GM21825 (cell line): ENCODE measurements around the gene AP1M2.

ENCODE experiments used
- ATAC-seq: cut with Tn5 transposase; IDR thresholded peaks from one replicate; pipeline ENCODE4 v1.9.1; 2021; ENCODE audit warnings: mild to moderate bottlenecking, moderate library complexity; ENCODE audit not compliant: unreplicated experiment

Gene AP1M2

DNA sequence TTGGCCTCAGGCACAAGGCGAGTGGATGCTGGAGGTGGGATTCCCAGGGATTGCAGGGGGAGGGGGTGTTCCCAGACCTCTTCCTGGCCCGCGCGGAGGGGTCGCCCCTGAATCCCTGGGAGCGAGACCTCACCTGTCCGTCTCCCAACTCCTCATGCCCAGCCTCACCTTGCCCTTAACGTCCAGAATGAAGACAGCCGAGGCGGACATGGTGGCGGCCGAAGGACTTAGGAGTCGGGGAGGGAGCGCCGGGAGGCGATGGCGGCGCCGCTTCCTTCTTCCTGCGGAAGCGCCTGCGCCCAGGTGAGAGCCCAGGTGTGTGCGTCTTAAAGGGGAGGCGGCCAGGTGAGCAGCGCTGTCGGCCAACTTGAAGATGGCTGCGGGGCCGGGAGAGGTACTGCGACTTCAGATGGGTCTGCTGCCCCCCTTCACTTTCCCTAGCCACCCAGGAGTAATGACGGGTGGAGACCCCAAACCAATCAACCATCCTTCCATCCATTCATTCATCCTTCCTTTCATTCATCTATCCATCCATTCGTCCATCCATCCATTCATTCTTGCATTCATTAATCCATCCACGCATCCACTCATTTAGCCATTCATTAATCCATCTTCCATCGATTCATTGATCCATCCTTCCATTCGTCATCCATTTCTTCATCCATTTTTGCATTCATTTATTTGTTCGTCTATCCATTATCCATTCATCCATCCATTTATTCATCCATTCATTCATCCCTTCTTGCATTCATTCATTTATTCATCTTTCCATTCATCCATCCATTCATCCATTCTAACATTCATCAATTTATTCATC is at the start of gene AP1M2:
Gene AP1M2, minus strand, starts transcription at position 291 of the 817 bp plus-strand sequence. Its CDS starts 81 bp downstream, at position 210.
- ATAC-seq: no peak

DNA sequence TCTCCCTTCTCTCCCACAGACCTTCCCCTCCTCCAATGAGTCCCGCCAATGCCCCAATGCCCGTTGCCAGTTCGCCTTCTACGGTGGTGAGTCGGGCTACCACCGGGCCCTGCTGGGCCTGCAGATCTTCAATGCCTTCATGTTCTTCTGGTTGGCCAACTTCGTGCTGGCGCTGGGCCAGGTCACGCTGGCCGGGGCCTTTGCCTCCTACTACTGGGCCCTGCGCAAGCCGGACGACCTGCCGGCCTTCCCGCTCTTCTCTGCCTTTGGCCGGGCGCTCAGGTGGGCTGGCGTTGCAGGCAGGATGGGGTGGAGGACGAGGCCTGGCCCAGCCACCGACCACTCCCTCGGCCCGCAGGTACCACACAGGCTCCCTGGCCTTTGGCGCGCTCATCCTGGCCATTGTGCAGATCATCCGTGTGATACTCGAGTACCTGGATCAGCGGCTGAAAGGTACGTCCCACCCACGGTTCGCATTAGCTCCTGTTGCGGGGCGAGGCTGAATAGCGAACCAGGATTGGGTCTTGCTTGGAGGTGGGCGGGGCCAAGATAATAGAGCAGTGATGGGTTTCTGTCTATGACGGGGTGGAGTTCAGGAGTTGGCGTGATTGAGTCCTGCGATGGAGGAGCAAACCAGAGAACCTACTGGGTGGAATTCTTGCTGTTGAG is 49.3 kb upstream of the AP1M2 start:
- ATAC-seq: no peak

DNA sequence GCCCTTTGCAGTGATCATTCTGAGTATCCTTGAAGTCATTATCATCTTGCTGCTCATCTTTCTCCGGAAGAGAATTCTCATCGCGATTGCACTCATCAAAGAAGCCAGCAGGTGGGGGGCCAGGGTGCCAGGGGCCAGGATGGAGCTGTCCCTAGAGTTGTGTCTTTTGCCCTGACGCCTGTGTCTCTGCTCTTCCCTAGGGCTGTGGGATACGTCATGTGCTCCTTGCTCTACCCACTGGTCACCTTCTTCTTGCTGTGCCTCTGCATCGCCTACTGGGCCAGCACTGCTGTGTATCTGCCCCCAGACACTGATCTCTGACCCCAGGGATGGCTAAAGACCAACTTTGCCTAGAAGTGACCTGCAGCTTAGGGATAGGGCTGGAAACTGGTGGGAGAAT is 47.9 kb upstream of the AP1M2 start:
- ATAC-seq: no peak

DNA sequence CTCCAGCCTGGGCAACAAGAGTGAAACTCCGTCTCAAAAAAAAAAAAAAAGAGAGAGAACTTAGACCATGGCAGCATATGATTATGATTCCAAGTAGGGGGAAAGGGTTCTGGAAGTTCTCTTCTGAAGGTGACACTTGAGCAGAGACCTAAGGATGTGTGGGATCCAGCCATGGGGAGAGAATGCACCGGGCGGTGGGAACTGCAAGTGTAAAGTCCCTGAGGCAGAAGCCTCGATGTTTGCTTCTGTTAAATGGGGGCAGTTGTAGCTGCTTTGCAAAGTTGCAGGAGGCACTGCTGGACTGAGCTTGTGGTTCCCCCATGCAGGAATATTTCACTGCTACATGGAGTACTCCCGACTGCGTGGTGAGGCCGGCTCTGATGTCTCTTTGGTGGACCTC is 47.3 kb upstream of the AP1M2 start:
- ATAC-seq: no peak

DNA sequence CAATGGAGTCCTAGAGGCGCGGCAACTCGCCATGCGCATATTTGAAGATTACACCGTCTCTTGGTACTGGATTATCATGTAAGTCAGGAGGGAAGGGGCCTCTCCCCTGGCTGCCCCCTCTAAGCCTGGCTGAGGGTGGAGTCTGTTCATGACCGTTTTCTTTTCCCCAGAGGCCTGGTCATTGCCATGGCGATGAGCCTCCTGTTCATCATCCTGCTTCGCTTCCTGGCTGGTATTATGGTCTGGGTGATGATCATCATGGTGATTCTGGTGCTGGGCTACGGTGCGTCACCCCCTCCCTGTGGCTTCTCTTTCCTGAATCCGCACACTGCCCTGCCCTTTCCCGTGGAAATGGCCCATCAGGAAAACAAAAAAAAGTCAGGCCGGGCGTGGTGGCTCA is 44.8 kb upstream of the AP1M2 start:
- no peak for ATAC-seq

DNA sequence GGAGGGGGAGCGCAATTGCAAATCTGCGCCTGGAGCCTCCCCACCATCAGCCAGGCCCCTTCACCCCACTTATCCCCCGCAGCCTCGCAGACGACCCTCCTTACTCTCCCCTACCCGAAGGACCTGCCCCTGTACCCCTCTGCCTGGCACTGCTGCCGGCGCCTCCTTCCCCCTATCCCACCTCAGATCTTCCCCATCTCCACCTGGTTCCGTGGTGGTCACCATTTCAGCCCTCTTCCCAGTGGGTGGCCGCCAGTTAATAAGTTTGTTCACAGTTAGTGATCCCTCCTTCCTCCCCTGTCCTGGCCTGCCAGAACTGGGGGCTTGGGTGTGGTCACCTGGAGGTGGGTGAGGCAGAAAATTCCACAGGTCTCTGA is 38.6 kb upstream of the AP1M2 start:
- ATAC-seq: no peak

- ATAC-seq: no peak
These were observed 38.1 kb upstream of the AP1M2 start, which contains the start of gene SLC44A2 for GRCh38 chr19:10625003-10625761. SLC44A2 (plus strand) TSS chr19:10625553; CDS start chr19:10625634, 81 bp downstream.

DNA sequence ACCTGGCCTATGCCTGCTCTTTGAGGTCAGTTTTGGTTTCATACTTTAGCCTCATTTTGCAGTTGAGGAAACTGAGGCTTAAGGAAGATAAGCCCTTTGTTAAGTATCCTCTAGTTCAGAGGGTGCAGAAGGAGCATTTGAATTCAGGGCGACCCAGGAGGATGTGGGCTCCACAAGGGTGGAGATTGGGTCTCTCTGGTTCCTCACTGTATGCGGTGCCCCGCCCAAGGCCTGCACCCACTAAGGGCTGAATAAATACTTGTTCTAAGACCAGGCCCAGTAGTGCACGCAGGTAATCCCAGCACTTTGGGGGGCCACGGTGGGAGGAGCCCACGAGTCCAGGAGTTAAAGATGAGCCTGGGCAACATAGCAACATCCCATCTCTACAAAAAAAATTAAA is 37.5 kb upstream of the AP1M2 start:
- ATAC-seq: no peak

GRCh38 chr19:10621966-10622365 is 34.9 kb upstream of the AP1M2 start:
- ATAC-seq: no peak

GRCh38 chr19:10620786-10621185 is 33.7 kb upstream of the AP1M2 start:
- ATAC-seq: no peak

DNA sequence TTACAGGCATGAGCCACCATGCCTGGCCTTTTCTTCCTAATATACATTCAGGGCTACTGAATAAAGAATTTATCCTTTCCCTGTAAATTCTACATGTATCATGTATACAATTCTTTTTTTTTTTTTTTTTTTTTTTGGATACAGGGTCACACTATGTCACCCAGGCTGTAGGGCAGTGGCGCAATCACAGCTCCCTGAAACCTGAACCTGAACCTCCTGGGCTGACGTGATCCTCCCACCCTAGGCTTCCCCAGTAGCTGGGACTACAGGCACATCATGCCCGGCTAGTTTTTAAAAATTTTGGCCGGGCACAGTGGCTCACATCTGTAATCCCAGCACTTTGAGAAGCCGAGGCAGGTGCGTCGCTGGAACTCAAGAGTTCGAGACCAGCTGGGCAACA is 31.7 kb upstream of the AP1M2 start:
- ATAC-seq: no peak

- ATAC-seq: no peak
These were observed 30.5 kb upstream of the AP1M2 start for GRCh38 chr19:10617409-10618121.

DNA sequence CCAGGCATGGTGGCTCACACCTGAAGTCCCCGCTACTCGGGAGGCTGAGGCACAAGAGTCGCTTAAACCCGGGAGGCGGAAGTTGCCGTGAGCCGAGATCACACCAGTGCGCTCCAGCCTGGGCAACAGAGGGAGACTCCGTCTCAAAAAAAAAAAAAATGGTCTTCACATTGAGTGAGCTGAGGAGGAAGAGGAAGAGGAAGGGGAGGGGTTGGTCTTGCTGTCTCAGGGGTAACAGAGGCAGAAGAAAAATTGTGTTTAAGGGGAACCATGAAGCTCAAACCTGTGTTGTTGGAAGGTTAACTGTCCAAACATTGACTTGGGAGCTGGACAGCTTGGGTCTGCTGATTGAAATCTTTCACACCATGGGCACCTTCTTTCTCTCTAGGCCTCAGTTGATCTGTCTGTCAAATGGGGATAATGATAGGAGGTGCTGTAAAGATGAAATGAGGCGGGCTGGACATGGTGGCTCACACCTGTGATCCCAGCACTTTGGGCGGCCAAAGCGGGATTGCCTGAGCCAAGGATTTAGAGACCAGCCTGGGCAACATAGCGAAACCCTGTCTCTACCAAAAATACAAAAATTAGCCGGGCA is 28.4 kb upstream of the AP1M2 start:
- no peak for ATAC-seq

DNA sequence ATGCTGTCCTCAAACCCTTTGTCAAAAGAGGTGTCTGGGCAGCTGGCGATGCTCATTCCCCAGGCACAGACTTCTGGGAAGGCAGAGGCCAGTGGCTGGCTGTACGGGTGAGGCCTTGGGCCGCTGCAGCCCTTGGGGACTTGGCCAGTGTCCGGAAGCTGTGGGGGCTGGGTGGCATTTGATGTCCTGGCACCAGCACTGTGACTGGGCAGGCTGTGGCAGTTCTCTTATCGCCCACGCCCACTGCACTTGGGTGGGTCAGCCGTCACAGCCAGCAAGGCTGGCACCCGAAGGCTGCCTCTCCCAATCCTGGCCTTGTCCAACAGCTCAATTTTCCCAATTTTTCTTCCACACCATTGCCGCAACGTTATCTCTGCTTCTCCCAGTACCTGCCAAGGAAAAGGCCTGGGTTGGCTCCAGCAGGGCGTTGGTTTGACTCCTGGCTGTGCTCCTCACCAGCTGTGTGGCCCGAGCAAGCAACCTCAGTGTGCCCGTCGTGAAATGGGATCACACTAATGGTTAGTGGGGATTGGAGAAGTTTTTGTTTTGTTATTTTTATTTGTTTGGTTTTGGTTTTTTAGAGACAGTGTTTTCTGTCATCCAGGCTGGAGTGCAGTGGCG is 25.5 kb upstream of the AP1M2 start:
- no peak for ATAC-seq

- ATAC-seq: no peak
These were observed 24.8 kb upstream of the AP1M2 start for GRCh38 chr19:10611907-10612306.

DNA sequence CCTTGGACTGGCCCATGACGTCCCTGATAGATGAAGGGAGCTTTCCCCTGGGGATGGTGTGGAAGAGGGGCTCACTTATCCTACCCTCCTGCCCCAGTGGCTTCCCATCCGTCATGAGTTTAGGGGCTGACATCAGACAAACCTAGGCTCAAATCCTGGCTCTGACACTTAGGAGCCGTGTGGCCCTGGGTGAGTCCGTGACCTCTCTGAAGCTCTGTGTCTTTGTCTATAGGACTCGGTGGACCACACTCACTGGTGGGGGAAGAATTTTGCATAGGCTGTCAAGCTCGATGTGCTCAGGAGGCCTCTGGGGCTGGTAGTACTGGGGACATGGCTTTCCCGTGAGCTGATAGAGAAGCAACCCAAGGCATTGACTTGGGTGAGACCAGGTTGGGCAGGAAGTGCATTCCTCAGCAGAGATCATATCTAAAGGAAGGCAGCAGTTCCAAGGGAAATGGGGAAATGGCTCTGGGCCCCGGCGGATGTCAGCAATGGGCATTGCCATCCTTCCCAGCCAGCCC is 17.4 kb upstream of the AP1M2 start:
- ATAC-seq: peak; percentile 14

GRCh38 chr19:10603873-10604459 is 16.9 kb upstream of the AP1M2 start:
- ATAC-seq: peak; percentile 19

DNA sequence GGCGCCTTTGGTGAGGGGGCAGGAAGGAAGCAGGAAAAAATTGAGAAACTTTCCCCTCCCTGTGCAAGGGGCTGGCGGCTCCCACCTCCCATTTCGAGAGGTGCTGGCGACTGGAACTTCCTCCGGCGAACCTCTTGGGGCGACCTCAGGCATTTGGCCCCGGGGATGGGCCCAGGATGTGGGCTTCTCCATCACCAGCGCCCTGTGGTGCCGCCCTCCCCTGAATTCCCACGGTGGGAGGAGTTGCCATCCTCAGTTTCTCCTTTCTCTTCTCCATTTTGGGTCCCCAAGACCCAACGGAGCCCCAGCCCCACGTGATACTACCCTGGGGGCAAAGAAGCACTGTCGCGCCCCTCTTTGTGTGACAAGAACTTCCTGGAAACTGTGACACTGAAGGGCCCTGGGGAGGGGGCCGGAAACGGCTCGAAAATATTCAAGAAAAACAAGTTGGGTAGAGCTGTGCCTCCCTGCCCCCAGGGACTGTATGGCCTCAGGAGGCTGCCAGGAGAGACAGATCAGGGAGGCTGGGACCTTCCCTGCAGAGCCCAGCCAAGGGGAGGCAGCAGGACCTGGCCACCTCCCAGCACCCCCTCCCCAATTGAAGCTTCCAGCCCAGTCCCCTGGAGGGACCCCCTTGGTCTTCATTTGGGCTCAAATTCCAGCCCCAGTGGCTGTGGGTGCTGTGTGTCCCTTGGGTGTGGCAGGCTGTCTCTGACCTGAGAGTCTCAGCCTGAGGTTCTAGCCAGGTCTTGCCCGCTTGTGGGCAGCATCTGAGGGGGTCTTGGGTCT is 16.2 kb upstream of the AP1M2 start:
- ATAC-seq: peak; percentile 47
